Gastrocnemius medialis (tissue), 4 donors: Measurements from ENCODE around the gene CHML.

Experiments
- CTCF ChIP-seq, 5 experiments: fragments of 450-650 bp in 3 of 5; fragments of 200-600 bp in 2 of 5; sonication (generic) in 2 of 5; IDR thresholded peaks in 4 of 5; conservative IDR thresholded peaks in 1 of 5; 1 replicate in 4 of 5; 2 replicates in 1 of 5; pipeline ENCODE4 v1.5.1; 2016 to 2019; ENCODE audit warnings: antibody characterized with exemption in 5 of 5, mild to moderate bottlenecking in 3 of 5, moderate library complexity in 3 of 5
- POLR2A ChIP-seq, 2 donors: fragments of 450-650 bp; IDR thresholded peaks; one replicate each; pipeline ENCODE4 v1.6.1; 2017; ENCODE audit warnings: antibody characterized with exemption in 2 of 2, mild to moderate bottlenecking in 2 of 2, moderate library complexity in 2 of 2

- no peak for TF ChIP-seq CTCF (IDR thresholded peaks at IDR 0.05 in 4 of 5, conservative IDR thresholded peaks at IDR 0.05 in 1 of 5)
- TF ChIP-seq POLR2A (IDR thresholded peaks at IDR 0.05) = no peak
Measured at GRCh38 chr1:241684108-241684507, 43.9 kb upstream of the CHML start.
